NCI-H128 (cell line): ENCODE measurements around the gene KDM1B.
"Not testable (repeated sequence)": the region's sequence is repeated elsewhere in the genome, so short reads cannot be mapped to it uniquely, and the experiment has no call there.

ENCODE experiments used
- DNase-seq: peaks from one replicate; lab custom pipeline; 2025; ENCODE audit not compliant: unreplicated experiment; lab: John Stamatoyannopoulos, UW

The KDM1B gene

DNA sequence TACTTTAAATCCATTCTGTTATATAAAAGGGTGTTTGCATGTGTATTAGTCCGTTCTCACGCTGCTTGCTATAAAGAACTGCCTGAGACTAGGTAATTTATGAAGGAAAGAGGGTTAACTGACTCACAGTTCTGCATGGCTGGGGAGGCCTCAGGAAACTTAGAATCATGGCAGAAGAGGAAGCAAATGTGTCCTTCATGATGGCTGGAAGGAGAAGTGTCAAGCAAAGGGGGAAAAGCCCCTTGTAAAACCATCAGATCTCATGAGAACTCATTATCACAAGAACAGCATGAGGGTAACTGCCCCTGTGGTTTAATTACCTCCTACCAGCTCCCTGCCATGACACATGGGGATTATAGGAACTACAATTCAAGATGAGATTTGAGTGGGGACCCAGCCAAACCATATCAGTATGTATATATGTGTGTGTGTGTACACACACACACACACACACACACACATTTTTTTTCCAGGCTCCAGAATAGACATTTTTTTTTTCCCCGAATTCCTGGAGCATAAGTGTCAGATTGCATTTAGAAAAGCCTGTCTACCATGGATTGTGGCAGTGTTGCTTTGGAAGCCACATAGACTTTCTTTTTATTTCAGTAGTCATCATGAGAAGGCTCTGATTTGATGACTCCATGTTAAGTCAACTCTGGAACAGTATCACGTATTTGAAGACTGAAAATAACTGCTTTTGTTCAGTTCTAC lies 31.5 kb downstream of the KDM1B start:
- no peak for DNase-seq

- no peak for DNase-seq
Observed at GRCh38 chr6:18187701-18188100, 32.5 kb downstream of the KDM1B start.

DNA sequence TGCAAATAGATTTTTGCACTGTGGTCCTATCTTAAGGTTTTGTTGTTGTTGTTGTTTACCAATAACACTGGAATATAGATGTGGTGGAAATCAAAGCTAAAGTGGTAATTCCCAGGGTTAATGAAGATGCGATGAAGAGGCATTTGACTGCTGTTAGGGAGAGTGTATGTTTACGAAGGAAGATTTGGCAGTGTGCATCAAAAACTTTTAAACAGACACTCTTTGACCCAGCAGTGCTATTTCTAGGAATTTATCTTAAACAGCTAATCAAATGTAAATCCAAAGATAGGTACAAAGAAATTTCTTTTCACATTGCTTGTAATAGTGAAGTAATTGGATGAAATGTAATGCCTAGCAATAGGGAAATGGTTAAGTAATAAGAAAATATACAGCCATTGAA lies 34.0 kb downstream of the KDM1B start:
- DNase-seq: no peak

GRCh38 chr6:18192026-18192425 lies 36.8 kb downstream of the KDM1B start:
- no peak for DNase-seq

GRCh38 chr6:18203786-18204185 lies 48.6 kb downstream of the KDM1B start:
- DNase-seq: no peak

DNA sequence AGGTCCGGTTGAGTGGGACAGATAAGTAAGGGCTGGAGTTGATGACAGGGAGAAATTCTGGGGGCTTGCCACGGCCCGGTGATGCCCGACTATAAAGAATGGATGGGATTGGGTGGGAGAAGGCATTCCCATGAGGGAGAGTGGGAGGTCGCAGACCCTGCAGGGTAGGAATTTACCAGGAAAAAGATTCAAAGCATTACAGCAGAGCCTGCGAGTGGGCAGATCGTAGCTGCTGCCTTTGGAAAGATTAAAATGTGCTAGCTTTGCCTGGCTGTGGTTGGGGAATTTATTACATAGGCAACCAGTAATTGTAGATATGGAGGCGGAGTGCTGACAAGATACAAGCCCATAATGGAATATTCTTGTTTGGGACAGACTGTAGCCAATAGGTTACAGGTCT lies 49.5 kb downstream of the KDM1B start:
- no peak for DNase-seq

GRCh38 chr6:18206591-18206990 lies 51.4 kb downstream of the KDM1B start:
- DNase-seq: peak; percentile 69

GRCh38 chr6:18207438-18207837 lies 52.2 kb downstream of the KDM1B start:
- no peak for DNase-seq

DNA sequence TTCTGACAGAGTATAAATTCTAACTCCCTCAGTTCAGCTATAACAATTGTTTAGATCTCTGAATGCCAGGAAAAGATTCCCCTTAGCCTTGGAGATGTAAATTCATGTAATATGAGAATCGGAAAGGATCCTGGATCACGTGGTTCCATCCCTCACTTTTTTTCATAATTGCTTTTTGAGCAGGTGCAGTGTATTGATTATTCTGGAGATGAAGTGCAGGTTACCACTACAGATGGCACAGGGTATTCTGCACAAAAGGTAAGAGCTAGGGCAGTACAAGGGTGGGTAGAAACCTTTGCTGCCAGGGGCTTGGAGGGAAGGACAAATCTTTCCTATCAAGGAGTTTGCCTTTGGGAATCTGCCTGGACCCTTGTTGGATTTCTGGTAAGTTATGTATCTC lies 52.7 kb downstream of the KDM1B start:
- peak; percentile 54 for DNase-seq

DNA sequence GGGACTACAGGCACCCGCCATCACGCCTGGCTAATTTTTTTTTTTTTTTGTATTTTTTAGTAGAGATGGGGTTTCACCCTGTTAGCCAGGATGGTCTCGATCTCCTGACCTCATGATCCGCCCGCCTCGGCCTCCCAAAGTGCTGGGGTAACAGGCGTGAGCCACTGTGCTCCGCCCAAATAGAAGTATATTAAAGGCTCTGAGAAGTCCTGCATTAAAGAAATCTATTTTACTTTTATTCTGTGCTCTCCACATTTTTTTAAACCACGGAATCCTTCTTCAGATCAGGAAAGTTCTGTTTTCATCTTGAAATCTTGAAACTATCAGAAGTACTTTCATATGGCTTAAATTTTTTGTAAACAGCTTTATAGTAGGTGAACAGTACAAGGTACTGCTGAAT lies 53.6 kb downstream of the KDM1B start:
- not testable (repeated sequence) for DNase-seq

- DNase-seq: no peak
Observed at GRCh38 chr6:18209539-18210197, 54.4 kb downstream of the KDM1B start.

DNA sequence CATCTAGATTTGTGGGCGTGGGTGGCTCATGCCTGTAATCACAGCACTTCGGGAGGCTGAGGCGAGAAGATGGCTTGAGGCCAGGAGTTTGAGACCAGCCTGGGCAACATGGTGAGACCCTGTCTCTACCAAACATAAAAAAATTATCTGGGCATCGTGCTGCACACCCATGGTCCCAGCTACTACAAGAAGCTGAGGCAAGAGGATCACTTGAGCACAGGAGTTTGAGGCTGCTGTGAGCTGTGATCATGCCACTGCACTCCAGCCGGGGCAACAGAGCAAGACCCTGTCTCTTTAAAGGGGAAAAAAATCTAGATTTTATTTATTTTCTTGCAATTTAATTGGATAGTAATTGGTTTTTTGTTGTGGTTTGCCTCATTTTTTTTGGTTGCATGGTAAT lies 55.5 kb downstream of the KDM1B start:
- DNase-seq: no peak

DNA sequence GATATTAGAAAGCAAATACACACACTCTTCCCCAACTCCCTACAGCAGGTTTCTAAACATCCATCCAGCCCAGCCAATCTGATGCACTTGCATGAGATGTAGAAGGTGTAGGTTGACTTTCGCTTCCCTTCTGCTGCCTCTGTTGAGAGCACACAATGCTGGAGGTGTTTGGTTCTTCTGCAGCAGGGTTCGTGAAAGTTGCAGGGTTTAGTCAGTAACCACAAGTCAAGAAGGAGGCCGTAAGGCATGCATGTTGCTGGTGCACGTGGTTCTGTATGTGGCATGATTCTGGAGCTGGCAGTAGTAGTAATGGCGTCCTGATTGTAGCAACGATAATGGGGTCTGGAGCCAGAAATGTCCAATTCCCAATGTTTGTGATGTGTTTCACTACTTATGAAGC lies 56.1 kb downstream of the KDM1B start:
- no peak for DNase-seq

GRCh38 chr6:18212231-18212630 lies 57.0 kb downstream of the KDM1B start:
- no peak for DNase-seq

DNA sequence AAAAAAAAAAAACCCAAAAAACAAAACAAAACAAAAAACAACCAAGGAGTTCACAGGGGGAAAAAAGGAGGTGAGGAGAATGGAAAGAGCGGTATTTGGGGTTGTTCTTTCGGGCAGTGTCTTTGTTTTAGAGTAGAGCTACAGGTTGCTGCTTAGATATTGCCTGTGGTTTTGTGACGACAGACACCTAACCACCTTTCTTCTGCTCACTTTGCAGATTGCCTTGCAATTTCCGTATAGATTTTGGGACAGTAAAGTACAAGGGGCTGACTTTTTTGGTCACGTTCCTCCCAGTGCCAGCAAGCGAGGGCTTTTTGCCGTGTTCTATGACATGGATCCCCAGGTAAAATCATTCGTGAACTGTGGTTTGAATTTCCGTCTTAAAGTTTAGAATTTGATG lies 58.2 kb downstream of the KDM1B start:
- no peak for DNase-seq

GRCh38 chr6:18214003-18214402 lies 58.8 kb downstream of the KDM1B start:
- no peak for DNase-seq

DNA sequence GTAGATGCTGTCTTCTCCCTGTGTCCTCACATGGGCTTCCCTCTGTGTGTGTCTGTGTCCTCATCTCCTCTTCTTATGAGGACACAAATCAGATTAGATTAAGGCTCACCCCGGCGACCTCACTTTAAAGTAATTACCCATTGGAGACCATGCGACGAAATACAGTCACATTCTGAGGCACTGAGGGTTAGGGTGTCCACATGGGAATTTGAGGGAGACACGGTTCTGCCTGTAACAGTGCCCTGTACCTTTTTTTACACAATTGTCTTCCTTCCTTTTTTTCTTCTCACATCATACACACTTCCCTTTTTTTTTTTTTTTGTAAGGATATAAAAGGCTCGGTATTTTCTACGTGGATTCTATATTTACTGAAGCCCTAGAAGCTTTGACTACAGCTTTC lies 60.2 kb downstream of the KDM1B start:
- no peak for DNase-seq

DNA sequence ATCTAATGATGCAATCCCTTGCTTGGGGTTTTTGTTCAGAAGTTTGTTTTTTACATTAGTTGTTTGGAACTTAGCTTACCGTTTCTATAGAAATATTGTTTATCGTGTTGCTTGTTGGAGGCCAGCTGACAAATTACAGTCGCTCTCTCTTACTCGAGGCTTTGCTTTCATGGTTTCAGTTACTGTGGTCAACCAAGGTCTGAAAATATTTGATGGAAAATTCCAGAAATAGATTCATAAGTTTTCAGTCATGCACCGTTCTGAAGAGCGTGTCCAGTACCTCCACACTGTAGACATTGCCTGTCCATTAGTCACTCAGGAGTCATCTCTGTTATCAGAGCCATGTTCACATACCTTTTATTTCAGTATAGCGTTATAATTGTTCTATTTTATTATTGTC lies 61.2 kb downstream of the KDM1B start:
- DNase-seq: no peak

DNA sequence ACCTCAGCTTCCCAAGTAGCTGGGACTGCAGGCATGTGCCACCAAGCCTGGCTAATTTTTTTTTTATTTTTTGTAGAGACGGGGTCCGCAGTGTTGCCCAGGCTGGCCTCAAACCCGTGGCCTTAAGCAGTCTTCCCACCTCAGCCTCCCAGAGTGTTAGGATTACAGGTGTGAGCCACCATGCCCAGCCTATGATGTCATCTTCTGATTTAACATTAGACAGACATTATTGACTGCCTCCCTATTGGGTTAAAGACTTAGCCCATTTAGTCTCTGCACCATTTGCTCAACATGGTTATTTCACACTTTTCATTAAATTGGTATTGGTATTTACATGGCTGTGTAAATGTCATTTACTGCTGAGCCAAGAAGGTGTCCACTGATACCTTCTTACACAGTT lies 63.0 kb downstream of the KDM1B start:
- DNase-seq: no peak

DNA sequence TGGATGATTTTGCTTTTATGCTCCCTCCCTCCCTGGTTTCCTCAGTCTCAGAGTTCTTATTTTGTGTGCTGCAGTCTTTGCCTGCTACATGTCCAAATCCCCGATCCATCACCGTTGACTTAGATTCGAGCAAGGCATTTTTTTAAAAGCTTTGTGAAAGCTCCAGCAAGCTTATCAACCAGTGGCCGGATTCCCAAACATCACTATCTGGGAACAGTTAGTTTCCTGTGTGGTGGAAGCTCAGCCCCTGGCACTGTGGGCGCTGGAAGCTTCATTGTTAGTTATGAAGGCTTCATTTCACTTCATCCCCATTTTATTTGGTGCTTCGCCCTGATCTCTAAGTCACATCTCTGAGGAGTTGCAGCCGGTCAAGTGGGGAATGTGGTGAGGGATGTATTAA lies 64.4 kb downstream of the KDM1B start:
- no peak for DNase-seq

DNA sequence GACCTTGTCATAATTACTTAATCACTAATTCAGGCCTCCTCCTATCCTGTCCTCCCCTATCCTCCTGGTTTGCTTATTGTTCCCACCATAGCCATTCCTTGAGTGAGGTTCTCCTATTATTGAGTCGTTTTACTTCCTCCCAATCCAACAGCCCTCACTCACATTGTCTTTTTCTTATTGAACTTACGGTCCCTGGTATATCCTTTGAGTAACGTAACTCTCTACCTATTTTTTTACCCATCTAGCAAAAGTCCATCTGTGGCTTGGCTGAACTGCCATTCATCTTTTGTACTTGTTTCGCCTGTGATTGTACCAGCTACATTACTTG lies 66.0 kb downstream of the KDM1B start:
- no peak for DNase-seq

DNA sequence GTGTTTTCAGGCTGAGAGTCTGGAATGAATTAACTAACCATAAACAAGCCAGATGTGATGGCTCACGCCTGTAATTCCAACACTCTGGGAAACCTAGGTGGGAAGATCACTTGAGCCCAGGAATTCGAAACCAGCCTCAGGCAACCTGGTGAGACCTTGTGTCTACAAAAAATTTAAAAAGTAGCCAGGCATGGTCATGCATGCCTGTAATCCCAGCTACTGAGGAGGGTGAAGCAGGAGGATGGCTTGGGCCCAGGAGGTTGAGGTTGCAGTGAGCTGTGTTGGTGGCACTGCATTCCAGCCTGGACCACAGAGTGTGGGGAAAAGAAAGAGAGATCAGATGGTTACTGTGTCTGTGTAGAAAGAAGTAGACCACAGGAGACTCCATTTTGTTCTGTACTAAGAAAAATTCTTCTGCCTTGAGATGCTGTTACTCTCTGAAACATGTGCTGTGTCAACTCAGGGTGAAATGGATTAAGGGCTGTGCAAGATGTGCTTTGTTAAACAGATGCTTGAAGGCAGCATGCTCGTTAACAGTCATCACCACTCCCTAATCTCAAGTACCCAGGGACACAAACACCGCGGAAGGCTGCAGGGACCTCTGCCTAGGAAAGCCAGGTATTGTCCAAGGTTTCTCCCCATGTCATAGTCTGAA lies 71.4 kb downstream of the KDM1B start:
- not testable (repeated sequence) for DNase-seq

DNA sequence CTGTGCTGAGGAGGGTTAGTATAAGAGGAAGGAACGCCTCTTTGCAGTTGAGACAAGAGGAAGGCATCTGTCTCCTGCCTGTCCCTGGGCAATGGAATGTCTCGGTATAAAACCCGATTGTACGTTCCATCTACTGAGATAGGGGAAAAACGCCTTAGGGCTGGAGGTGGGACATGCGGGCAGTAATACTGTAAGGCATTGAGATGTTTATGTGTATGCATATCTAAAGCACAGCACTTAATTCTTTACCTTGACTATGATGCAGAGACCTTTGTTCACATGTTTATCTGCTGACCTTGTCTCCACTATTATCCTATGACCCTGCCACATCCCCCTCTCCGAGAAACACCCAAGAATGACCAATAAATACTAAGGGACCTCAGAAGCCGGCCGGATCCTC lies 71.9 kb downstream of the KDM1B start:
- not testable (repeated sequence) for DNase-seq
